SK-N-SH (cell line): ENCODE data around the gene DDX1. TPM values are rescaled to one million over a fixed set of nuclear protein-coding genes. Genes with fewer than 3 reads are reported as not detected.

Experiments used
- CTCF ChIA-PET: fragments of 300-600, 350-600 bp; formaldehyde crosslinking; extraction: SDS; loops from one replicate; lab custom pipeline; 2021; lab: Yijun Ruan, JAX
- POLR2A ChIA-PET: fragments of 350-600 bp; sonication (Branson Sonifier 250); formaldehyde crosslinking; extraction: SDS; loops from one replicate; lab custom pipeline; 2020; ENCODE audit warnings: antibody characterized with exemption, inconsistent platforms; lab: Yijun Ruan, JAX
- DNase-seq: peaks from one replicate; pipeline ENCODE4 v3.0.0; 2012
- H2AFZ ChIP-seq: fragments of 200-600 bp; sonication (generic); 2 replicates; pipeline ENCODE4 v1.8.1; 2016; ENCODE audit warnings: antibody characterized with exemption, mild to moderate bottlenecking, low read depth
- H3F3A ChIP-seq: fragments of 200-600 bp; sonication (generic); replicated peaks from 2 replicates; pipeline ENCODE3; 2016; ENCODE audit warnings: antibody characterized with exemption, mild to moderate bottlenecking; ENCODE audit not compliant: insufficient read depth
- H3K27ac ChIP-seq, 2 experiments: fragments of 200-500 bp in 1 of 2; fragments of 200-600 bp in 1 of 2; sonication (Bioruptor generic) in 1 of 2; sonication (generic), shearing (Covaris generic) in 1 of 2; 2 replicates each; pipeline versions ENCODE4 v1.5.1 to v1.6.1; 2014 to 2016; ENCODE audit warnings: low read depth in 2 of 2, inconsistent platforms in 1 of 2, low read length in 1 of 2, mild to moderate bottlenecking in 1 of 2, mixed read lengths in 1 of 2
- H3K27me3 ChIP-seq: fragments of 200-600 bp; sonication (generic), shearing (Covaris generic); 2 replicates; pipeline ENCODE4 v1.6.1; 2016; ENCODE audit warnings: mixed run types; ENCODE audit not compliant: insufficient read depth
- H3K36me3 ChIP-seq, 2 experiments: fragments of 200-500 bp in 1 of 2; fragments of 200-600 bp in 1 of 2; sonication (Bioruptor generic) in 1 of 2; sonication (generic) in 1 of 2; replicated peaks in 1 of 2; 2 replicates each; pipeline versions ENCODE3 to v1.5.1; 2014 to 2016; ENCODE audit warnings: low read length in 1 of 2, mild to moderate bottlenecking in 1 of 2; ENCODE audit not compliant: insufficient read depth in 2 of 2, control insufficient read depth in 1 of 2
- H3K4me1 ChIP-seq, 2 experiments: fragments of 200-500 bp in 1 of 2; fragments of 200-600 bp in 1 of 2; sonication (Bioruptor generic) in 1 of 2; sonication (generic), shearing (Covaris generic) in 1 of 2; 2 replicates each; pipeline versions ENCODE4 v1.5.1 to v1.6.1; 2014 to 2016; ENCODE audit warnings: low read depth in 1 of 2, low read length in 1 of 2, mixed run types in 1 of 2; ENCODE audit not compliant: insufficient read depth in 2 of 2, control insufficient read depth in 1 of 2
- H3K4me2 ChIP-seq: fragments of 200-600 bp; sonication (generic), shearing (Covaris generic); 2 replicates; pipeline ENCODE4 v1.6.1; 2017; ENCODE audit warnings: mixed run types
- H3K4me3 ChIP-seq, 2 experiments: fragments of 200-500 bp in 1 of 2; fragments of 200-600 bp in 1 of 2; sonication (Bioruptor generic) in 1 of 2; sonication (generic), shearing (Covaris generic) in 1 of 2; 2 replicates each; pipeline versions ENCODE4 v1.5.1 to v1.8.1; 2014 to 2016; ENCODE audit warnings: low read depth in 2 of 2, inconsistent platforms in 1 of 2, low read length in 1 of 2, mild to moderate bottlenecking in 1 of 2, mixed read lengths in 1 of 2, moderate library complexity in 1 of 2
- H3K79me2 ChIP-seq: fragments of 200-600 bp; sonication (generic); 2 replicates; pipeline ENCODE4 v1.8.1; 2017; ENCODE audit warnings: mild to moderate bottlenecking; ENCODE audit not compliant: insufficient read depth
- H3K9ac ChIP-seq: fragments of 200-600 bp; sonication (generic); 2 replicates; pipeline ENCODE4 v1.6.1; 2017; ENCODE audit warnings: mixed run types
- H3K9me2 ChIP-seq: fragments of 200-600 bp; sonication (generic); 2 replicates; pipeline ENCODE4 v1.6.1; 2017; ENCODE audit warnings: mixed run types
- H3K9me3 ChIP-seq: fragments of 200-600 bp; sonication (generic); 2 replicates; pipeline ENCODE4 v1.6.1; 2017; ENCODE audit warnings: mixed run types, mild to moderate bottlenecking, moderate library complexity
- H4K20me1 ChIP-seq: fragments of 200-600 bp; sonication (generic); 2 replicates; pipeline ENCODE4 v1.6.1; 2017; ENCODE audit warnings: mild to moderate bottlenecking, mixed run types; ENCODE audit not compliant: insufficient read depth
- CTCF ChIP-seq: fragments of 200-600 bp; sonication (generic); IDR thresholded peaks from 2 replicates; pipeline ENCODE4 v1.6.1; 2017; ENCODE audit warnings: antibody characterized with exemption, mild to moderate bottlenecking, moderate library complexity
- ELF1 ChIP-seq: IDR thresholded peaks from 2 replicates; pipeline ENCODE4 v1.4.0; 2012
- EZH2phosphoT487 ChIP-seq: fragments of 200-600 bp; sonication (generic); IDR thresholded peaks from 2 replicates; pipeline ENCODE4 v1.6.1; 2017; ENCODE audit warnings: low read depth, mixed run types, mild to moderate bottlenecking, antibody characterized with exemption, moderate library complexity, borderline replicate concordance
- FOXJ3 ChIP-seq: sonication (generic); formaldehyde crosslinking; IDR thresholded peaks from 2 replicates; pipeline ENCODE4 v1.5.1; 2020; ENCODE audit warnings: mild to moderate bottlenecking, missing genetic modification reagents
- FOXM1 ChIP-seq: IDR thresholded peaks from 2 replicates; pipeline ENCODE4 v1.4.0; 2012; ENCODE audit warnings: low read depth, mild to moderate bottlenecking
- GABPA ChIP-seq: IDR thresholded peaks from 2 replicates; pipeline ENCODE4 v1.4.0; 2012; ENCODE audit warnings: low read depth, mild to moderate bottlenecking
- GATA2 ChIP-seq: sonication (generic); formaldehyde crosslinking; IDR thresholded peaks from 2 replicates; pipeline ENCODE4 v1.5.0; 2020; ENCODE audit warnings: mild to moderate bottlenecking, missing genetic modification reagents
- MAX ChIP-seq: IDR thresholded peaks from 2 replicates; pipeline ENCODE4 v1.4.0; 2012; ENCODE audit warnings: low read depth
- MEF2A ChIP-seq: IDR thresholded peaks from 2 replicates; pipeline ENCODE4 v1.4.0; 2012; ENCODE audit warnings: low read depth, borderline replicate concordance
- NFIC ChIP-seq: IDR thresholded peaks from 2 replicates; pipeline ENCODE4 v1.4.0; 2012; ENCODE audit warnings: borderline replicate concordance
- POLR2AphosphoS5 ChIP-seq: IDR thresholded peaks from 2 replicates; pipeline ENCODE4 v1.6.1; 2012; ENCODE audit warnings: low read depth, low read length
- REST ChIP-seq: IDR thresholded peaks from 2 replicates; pipeline ENCODE4 v1.6.1; 2012; ENCODE audit warnings: mild to moderate bottlenecking, low read depth, low read length, moderate library complexity
- RXRA ChIP-seq: IDR thresholded peaks from 2 replicates; pipeline ENCODE4 v1.4.0; 2012; ENCODE audit warnings: low read depth, mild to moderate bottlenecking, borderline replicate concordance
- SMC3 ChIP-seq: IDR thresholded peaks from 2 replicates; pipeline ENCODE4 v1.6.1; 2012; ENCODE audit warnings: low read depth, low read length, improper control_type of control experiment
- TCF12 ChIP-seq: IDR thresholded peaks from 2 replicates; pipeline ENCODE4 v1.4.0; 2012
- WGBS: methylation state at CpG from one replicate; pipeline ENCODE4 v1.1.6; 2017; ENCODE audit warnings: low lambda C conversion rate; 5-methylcytosine and 5-hydroxymethylcytosine counted together
- polyA plus RNA-seq, 3 experiments: library from polyadenylated mRNA; depleted of rRNA; stranded (reverse); fragments of >200 nt; gene quantifications; 2 replicates each; pipeline ENCODE4 v1.2.3, GENCODE V29; 2012

The DDX1 gene
- polyA plus RNA-seq, 1 of the 3 experiments (the other 2 are of a cell fraction), result 54.5 TPM

GRCh38 chr2:15630121-15630977 is 38.7 kb downstream of the DDX1 start:
- CTCF ChIA-PET, result interaction anchor here (0.7 to 18.8 kb wide), 9 partner anchors 9 to 978 kb away, joined by 3 to 214 read pairs (median 5); partner anchors contain the start of gene MYCN

More at GRCh38 chr2:15630121-15630977, 38.7 kb downstream of the DDX1 start:
- no peaks in the 10 kb centered on the region for H3K9me3 ChIP-seq
- H3F3A ChIP-seq, result peaks cover 5% of the 10 kb centered on the region
- H2AFZ ChIP-seq, result no peak overlapping the region
- H3K4me3 ChIP-seq, result no peak overlapping the region
- DNase-seq, result no peak
- no peaks in the 10 kb centered on the region for H4K20me1 ChIP-seq
- peaks cover 0 to 8% of the 10 kb centered on the region in 2 experiments; a peak in 1 of 4 replicates for H3K4me1 ChIP-seq
- POLR2A ChIA-PET, result no interaction called here
- WGBS, result 96% methylated on average over 4 of the region's 4 CpGs
- H3K27me3 ChIP-seq, result no peaks in the 10 kb centered on the region
- no peaks in the 10 kb centered on the region for H3K79me2 ChIP-seq
- TF ChIP-seq TCF12 (no peak), FOXJ3 (CRISPR knock-in tag) (no peak), NFIC (no peak), EZH2phosphoT487 (no peak), RXRA (no peak), FOXM1 (no peak), GATA2 (CRISPR knock-in tag) (no peak), MEF2A (no peak), REST (no peak), ELF1 (no peak), SMC3 (no peak), CTCF (no peak), MAX (no peak), POLR2AphosphoS5 (no peak), GABPA (no peak)
- H3K27ac ChIP-seq, result no peak overlapping the region; a peak in 1 of 4 replicates
- H3K9me2 ChIP-seq, result no peaks in the 10 kb centered on the region
- H3K9ac ChIP-seq, result no peak overlapping the region
- no peak overlapping the region for H3K4me2 ChIP-seq
- H3K36me3 ChIP-seq, result peaks cover 83 to 98% of the 10 kb centered on the region in 2 experiments
